GM11168 (cell line): Measurements from ENCODE around the gene CDH13.

Experiments used
- in situ Hi-C: fragments of 300-500 bp; cut with MboI; formaldehyde crosslinking; loops from one replicate; pipeline ENCODE4 v1.12.0; 2022; ENCODE audit warnings: low sequenced_read_pairs; ENCODE audit not compliant: unreplicated experiment

The CDH13 gene

DNA sequence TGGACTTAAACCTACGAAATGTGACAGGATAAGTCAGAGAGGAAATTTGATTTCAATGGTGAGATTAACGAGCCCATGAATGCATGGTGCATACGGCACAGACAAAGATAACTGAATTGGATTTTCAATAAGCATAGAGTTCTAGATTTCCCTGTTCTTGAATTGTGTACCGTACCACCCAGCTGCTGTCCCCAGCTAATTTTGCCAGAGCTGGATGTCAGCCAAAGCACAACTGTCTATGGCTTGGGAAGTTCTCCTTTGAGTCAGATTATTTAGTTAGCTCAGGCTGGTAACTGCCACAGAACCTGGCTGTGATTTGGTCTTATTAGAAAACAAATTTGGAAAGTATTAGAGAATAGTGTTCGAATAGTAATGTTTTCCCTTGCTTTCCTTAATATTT lies 143.1 kb downstream of the CDH13 start:
- in situ Hi-C loops, result no loop called here

DNA sequence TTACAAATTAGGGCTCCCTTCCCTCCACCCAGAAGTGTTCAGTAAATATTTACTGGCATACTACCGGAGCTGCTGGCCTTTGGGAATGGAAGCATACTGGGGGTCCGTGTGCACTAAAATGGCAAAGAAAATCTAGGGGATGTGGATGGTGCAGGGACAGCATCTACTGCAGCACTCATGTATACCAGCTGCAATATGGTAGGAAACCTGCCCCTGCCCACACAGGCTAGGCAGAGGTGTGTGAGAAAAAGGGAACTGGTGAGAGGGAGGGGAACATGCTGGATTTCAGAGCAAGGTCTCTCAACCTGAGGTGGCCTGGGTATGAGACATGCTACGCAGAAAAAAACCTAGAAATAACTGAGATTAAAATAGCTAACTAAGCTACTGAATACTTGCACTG lies 145.4 kb downstream of the CDH13 start:
- in situ Hi-C loops, result no loop called here

DNA sequence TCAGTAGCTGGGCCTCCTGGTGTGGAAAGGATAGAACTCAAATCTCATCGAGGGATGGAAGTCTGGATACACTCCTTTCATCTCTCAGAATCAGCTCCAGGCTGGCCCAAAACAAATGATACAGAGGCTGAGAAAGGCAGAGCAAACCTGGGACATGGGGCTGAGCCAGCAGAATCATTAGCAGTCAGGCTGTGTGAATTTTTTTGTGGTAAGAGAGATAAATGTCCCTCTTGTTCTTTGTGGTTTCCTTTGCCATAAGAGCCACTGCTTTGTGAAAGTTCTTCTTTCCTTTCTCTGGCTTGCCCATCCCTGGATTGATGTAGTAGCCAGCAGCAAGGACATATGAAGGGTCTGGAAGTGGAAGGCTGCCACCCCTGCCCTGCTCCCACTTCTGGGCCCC lies 146.2 kb downstream of the CDH13 start:
- in situ Hi-C loops, result no loop called here

DNA sequence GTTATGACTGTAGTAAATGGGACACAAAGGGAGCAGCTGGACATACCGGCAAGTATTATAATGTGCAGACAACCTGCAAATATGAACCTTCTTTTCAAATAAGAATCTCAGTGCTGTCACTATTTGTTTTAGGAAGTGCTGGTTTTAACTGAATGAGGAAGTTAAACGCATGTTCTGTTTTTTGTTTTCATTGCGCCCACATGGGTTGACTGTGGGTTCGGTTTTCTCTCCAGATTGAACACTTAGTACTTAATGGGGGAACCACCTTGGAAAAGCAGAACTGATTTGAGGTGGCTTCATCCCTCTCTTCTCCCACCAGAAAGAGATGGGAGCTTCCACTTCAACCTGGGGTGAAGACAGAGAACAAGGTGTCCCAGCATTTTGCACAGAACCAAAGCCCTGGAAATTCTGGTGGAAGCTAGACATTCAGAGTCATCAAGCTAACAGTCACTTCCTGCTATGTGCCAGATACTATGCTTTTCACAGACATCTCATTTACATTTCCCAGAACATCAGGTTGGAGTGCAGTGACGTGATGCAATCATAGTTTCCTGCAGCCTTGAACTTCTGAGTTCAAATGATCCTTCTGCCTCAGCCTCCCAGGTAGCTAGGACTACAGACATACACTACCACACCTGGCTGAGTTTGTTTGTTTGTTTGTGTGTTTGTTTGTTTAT lies 149.8 kb downstream of the CDH13 start:
- in situ Hi-C loops, result no loop called here

DNA sequence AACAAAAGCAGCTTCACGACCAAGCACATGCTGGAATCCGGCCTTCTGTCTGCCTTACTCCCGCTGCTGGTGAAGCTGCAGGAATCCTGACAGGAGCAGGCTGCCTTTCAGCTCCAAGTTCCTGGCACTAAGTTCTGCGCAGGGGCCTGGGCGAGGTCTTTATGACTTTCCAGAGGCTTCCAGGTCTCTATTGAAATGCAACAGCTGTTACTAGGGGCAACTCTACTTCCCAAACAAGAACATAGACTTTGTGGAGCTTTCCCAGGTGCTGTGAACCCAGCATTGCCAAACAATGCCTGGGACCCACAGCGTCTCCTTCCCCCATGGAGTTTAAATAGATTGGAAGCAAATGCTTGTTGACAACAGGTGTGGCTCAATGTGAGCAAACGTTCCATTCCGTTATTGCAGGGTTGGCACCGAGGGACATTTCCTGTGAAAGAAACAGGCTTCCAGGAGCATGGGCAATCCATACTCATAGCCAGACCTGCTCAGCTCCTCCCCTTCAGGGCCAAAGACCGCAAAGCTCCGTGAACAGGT lies 156.0 kb downstream of the CDH13 start:
- in situ Hi-C loops, result no loop called here

DNA sequence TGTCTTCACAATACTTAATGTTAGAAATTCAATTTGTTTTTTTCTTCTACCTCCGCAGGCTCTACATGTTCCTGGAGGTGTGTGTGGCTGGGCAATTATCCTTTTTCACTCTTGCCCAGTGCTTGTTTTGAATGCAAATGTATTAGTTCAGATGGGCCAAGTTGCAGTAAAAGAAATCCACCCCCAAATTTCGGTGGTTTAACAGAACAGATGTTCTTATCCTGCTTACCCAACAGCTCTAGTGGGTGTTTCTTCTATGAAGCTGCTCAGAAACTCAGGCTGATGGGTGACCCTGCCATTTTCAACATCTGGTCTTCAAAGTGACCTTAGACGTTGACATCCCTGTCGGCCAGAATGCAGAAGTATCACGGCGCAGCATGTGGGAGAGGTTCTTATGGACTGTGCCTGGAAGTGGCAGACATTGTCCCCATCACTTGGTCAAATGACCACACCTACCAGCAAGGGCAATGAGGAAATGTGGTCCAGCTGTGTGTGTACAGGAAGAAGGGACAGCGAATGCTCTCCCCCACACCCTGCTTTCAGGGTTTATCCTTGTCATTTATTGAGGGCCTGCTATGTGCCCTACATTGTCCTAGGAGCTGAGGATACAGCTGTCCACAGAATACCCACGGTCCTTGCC lies 157.3 kb downstream of the CDH13 start:
- in situ Hi-C loops, result no loop called here

DNA sequence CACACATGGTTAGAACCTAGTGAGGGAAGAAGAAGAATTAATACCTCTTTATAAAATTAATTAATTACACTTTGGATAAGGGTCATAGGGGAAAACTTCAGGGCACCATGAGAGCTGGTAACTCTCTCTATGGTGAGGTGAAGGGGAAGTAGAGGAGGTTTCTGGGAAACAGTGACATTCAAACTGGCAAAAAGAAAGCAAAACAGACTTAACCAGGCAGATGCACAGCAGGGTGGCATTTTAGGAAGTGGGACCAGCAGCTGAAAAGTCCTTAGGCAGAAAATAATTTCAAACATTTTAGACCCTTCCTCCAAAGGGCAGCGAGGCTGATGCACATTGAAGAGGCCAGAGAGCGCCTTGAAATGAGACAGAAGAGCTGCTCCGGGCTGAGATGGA lies 157.8 kb downstream of the CDH13 start:
- in situ Hi-C loops, result no loop called here

DNA sequence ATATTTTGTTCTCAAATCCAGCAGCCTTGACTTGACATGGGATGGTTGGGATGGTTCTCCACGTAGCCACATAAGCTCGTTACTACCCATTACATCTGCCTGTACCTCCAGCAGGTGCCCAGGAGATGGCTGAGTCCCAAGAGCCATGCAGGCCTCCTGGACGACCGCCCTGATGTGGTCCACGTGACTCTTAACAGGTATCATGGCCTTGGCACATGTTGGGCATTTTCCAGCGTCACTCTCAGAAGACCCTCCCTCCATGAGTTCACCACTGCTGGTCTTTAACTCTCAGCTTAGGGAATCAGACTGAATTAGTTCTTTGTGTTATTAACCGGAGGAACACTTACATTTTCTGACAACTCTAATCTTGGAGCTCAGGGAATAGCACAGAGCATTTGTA lies 161.5 kb downstream of the CDH13 start:
- in situ Hi-C loops, result no loop called here

DNA sequence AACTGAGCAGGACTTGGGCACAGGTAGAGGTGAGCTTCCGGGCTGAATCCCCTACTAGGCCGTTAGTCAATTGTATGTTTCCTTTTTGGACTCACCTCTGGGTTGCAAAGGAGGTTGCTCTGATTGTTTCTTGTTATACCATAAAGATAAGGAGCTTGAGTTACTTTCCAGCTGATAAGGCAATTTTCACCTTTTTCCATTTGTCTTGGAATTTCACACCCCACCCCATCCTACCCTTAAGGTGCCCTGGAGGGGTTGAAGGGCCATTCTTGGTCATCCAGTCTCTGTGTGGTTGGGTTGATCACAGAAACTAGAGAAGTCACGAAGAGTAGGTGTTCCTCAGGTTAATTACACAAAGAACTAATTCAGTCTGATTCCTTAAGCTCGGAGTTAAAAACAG lies 162.2 kb downstream of the CDH13 start:
- in situ Hi-C loops, result no loop called here

DNA sequence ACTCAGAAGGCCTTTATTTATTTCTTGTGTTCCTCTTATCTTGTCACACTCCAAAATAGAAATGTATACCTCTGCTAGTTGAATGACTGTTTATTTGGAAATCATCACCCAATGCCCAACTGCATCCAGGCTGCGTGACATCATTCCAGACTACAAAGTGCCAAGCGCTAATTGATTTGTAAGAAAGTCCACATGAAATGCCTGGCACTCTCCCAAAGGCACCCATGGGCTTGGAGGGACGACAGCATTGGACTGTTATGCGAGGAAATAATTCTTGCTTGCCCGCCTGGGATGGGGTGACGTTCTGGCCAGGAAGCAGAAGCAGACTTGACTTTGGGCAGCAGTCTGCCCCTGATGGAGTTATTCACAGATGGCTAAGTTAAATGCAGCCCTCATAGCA lies 165.9 kb downstream of the CDH13 start:
- in situ Hi-C loops, result no loop called here

DNA sequence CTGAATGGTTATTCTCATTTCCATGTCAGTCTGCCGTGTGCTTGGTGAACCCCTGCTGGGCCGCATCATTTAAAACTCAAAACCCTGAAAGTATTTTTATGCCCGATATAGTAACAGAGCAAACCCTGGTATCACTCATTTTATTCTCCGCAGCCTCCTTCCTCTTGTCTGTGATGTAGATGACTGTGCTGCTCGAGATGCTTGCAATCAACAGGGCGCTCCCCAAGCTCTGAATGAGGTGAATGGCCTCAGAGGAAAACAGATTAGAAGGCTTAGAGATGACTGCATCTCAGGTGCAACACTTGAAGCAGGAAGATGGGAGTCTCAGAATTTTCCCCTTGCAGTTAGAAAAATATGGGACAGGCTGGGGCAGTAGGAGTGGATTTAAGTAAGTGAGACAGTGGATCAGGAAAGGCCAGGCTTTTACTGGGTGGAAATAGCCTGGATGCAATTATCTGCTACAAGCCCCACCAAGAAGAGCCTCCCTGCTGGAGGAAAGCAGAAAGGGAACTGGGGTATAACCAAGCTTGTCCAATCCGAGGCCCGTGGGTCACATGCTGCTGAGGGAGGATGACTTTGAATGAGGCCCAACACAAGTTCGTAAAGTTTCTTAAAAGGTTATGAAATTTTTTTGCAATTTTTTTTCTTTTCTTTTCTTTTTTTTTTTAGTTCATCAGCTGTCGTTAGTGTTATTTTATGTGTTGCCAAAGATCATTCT lies 166.9 kb downstream of the CDH13 start:
- in situ Hi-C loops, result no loop called here

DNA sequence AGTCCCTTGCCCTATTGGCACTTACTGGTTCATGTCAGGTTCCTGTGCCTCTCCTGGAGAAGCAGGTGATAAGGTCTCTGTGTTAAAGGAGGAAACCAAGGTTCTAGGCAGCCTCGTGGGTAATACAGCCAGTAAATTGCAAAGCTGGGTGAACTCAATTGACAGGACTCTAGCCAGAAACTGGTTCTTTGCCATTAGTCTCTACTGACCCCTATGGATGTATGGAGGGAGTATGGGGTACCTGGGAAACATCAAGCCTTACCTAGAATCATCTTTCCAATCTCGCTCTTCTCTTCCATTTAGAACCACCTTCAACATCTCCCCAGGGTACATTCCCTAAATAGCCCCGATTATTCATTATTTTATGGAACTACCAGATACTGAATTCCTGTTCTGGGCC lies 169.3 kb downstream of the CDH13 start:
- in situ Hi-C loops, result no loop called here

DNA sequence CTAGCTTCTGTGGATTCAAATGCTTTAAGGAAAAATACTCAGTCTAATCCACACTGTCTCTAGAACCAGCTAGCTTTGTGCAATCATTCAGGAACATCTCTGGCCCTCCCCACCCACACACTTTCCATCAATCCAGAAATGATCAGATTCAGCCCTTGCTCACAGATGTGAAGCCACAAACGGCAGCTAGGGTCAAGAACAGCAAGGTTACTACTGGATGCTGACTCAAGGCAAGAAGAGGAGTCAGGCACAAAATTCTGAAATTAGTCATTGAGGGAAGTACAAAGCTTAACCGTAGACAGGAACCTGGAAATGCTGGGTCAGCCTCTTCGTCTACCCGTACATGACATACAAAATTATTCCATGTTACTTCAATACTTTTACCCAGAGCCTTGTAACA lies 174.6 kb downstream of the CDH13 start:
- in situ Hi-C loops, result no loop called here

DNA sequence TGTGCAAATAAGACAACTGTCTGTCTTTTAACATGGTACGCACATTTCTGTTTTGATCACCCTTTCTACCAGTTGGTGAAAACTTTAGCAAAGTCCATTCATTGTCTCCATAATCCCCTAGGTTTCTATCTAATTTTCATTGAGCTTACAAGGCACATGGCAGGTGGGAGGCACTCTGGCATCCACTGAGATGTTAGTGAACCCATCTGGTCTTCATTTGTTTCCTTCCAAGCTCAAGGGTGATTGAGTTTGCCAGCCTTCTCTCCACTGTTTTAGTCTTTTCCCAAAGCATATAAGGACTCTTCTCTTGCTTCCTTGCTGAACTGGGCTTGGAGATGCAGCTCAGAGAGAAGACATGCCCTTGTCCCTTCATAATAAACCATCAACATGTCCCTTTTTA lies 179.1 kb downstream of the CDH13 start:
- in situ Hi-C loops, result no loop called here

DNA sequence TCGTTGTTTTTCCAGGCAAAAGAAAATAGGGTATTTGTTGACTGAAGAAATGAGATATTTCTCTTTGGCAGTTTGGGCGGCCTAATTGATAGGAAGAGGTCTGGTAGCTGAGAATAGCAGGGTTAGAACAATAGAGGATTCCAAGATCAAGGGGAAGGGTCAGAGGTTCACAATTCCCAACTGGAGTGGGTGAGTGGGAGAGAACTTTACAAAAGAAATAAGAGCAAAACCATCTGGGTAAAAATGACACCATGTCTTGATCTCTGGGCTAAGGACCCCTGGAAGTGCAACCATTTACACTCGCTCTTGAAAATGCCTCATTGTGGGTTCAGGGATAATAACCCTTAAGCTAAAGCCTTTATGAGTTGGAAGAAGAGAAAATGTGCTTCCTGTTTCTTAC lies 180.5 kb downstream of the CDH13 start:
- in situ Hi-C loops, result no loop called here

DNA sequence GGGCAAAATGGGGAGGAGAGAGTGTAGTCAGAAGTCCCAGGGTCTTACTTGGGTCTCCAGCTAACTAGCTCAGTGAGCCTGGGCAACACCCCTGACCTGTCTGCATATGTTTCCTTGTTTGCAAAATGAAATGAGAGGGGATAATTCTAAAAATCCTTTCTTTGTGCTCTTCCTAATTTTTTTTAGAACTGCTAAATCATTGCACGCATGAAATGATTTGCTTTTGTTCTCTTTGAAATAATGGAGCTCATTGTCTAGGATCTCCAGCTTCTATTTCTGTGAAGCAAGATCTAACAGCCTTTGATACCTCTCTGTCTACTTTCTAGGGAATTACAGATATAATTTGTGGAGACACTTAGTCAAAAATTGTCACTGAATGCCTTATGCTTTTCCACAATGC lies 181.3 kb downstream of the CDH13 start:
- in situ Hi-C loops, result no loop called here

DNA sequence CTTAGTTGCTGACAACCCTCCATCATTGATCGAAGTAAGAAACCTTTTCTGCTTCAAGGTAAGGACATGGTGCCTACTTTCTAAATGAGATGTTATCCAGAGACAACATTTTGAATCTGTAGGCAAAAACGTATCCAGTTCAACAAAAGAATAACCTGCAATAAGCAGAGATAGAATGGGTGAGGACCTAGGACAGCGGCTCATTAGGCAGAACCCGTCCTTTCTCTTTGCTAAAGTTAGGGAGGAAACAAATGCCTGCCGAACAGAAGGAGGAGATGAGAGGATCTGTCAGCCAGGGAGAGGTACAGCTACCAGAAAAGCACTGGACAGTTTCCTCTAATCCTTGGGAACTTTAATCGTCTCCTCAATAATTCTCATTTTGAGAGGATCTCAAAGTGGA lies 183.3 kb downstream of the CDH13 start:
- in situ Hi-C loops, result no loop called here

DNA sequence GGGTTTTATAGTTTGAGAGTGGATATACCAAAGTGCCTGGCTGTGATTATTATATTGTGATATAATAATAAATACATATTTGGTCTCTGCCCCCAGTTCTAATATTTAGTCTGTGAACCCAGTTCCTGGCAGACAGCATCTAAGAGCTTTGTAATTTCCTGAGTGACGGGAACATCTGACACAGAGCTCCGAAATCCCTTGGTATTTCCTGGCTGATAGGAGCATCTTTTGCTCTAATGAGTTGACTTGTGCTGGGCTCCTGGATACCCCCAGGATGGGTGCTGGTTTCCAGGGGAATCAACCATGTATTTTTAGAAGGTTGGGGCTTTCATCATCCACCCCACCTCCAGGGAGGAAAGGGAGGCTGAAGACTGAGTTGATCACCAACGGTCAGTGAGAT lies 187.3 kb downstream of the CDH13 start:
- in situ Hi-C loops, result no loop called here

DNA sequence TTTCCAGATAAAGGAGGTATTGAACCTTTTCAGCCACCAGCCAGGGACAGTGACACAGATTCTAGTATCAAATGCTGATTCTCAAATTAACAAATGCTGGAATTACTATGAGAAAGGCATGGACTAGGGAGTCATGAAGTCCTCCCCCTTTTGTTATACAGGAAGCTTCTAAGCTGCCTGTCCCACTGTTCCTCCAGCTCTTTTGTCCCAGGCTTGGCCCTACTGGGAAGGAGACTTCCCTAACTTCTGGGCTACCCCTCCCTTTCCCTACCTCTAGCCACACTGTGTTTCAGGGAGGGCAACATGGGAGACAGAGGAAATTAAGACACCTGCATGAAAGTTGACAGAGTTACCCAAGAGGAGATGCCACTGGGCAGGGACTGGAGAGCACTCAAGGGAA lies 192.5 kb downstream of the CDH13 start:
- in situ Hi-C loops, result no loop called here

DNA sequence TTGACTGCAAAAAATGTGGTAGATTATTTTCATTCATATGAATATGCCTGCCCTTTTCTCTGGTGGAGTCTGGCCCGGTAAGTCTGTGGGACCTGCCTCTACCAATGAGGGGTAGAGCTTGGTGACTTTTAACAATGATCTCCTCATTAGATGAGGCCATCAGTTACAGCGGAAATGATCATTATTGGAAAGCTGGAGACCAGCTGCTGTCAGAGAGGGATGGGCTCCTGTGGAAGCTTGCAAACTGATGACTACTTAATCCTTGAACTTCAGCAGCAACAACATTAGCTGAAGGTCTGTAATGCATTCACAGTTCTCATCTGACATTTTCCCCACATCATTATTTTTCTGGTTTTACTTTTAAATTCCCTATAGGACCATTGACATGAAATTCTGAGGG lies 194.1 kb downstream of the CDH13 start:
- in situ Hi-C loops, result no loop called here

DNA sequence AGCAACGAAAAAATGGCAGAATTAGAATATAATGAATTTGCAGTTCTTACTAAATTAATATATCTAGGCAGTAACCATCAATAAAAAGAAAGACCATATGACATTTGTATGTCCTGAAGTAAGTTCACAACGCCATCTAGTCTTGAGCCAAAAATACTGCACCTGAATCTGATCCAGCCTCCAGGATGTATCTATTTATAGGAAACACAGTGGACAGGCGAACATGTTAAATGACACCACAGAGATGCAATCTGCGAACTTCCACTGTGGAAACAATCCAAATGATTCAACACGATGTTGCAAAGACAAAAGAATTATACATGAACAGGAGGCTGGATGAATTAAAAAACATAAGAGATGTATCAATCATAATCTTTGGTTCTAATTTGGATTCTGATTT lies 197.6 kb downstream of the CDH13 start:
- in situ Hi-C loops, result no loop called here

DNA sequence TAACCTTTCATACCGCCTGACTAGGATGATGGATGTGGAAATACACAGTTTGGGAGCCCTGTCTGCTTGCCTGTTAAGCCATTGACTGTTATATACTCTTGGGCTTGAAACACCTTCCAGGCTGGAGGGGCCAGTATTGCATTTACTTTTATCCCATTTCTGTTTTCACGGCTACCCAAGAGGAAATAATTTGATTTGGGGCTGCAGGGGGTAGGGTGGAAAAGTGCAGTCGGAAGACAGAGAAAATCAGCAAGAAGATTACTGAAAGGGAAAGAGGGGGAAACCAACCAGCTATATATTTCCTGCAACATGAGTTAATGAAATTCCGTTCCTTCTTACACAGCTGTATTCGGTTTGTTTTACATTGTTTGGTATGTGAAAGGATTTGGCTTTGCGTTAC lies 202.5 kb downstream of the CDH13 start:
- in situ Hi-C loops, result no loop called here
